HepG2 (cell line): ENCODE measurements around the gene SIRT7. TPM values are rescaled to one million over a fixed set of nuclear protein-coding genes. Genes with fewer than 3 reads are reported as not detected.

ENCODE experiments used
- ATAC-seq: fragments of 200-7000 bp; cut with Tn5 transposase; 3 replicates; pipeline ENCODE4 v1.9.1; 2020; ENCODE audit warnings: mild to moderate bottlenecking, moderate library complexity
- BruUV-seq: library from RNA; stranded (reverse); fragments of 400-500 nt; replicated peaks from 2 replicates; lab custom pipeline; 2021; lab: Mats Ljungman, UMichigan
- CTCF ChIA-PET: fragments of 300-600 bp; formaldehyde crosslinking; extraction: SDS; loops from one replicate; lab custom pipeline; 2021; ENCODE audit warnings: low total read pairs, inconsistent platforms, low intra/inter-chr PET ratio; lab: Yijun Ruan, JAX
- POLR2A ChIA-PET: fragments of 350-600 bp; sonication (Branson Sonifier 250); formaldehyde crosslinking; loops from one replicate; lab custom pipeline; 2020; ENCODE audit warnings: antibody characterized with exemption, inconsistent platforms; lab: Yijun Ruan, JAX
- DNase-seq: peaks from one replicate; pipeline ENCODE4 v3.0.0-alpha.2; 2015; ENCODE audit warnings: low spot score
- FAIRE-seq: peaks from 3 replicates; lab custom pipeline; 2011; peaks lifted over from hg19 to GRCh38; lab: Jason Lieb, UNC
- H2AFZ ChIP-seq: one replicate; pipeline ENCODE4 v1.6.1; 2011; ENCODE audit warnings: low read length, inconsistent platforms
- H3K27ac ChIP-seq: fragments of 300-600 bp; 3 replicates; pipeline ENCODE4 v1.8.0; 2011; ENCODE audit warnings: mixed run types, mild to moderate bottlenecking, mixed read lengths, low read length, inconsistent platforms; ENCODE audit not compliant: insufficient read depth; ENCODE audit errors: extremely low read length
- H3K27me3 ChIP-seq, 2 experiments: fragments of 200-600 bp in 1 of 2; 2 replicates in 1 of 2; 3 replicates in 1 of 2; pipeline versions ENCODE4 v1.6.0 to v1.8.0; 2011; ENCODE audit warnings: low read length in 2 of 2, mild to moderate bottlenecking in 2 of 2, moderate library complexity in 2 of 2, inconsistent platforms in 1 of 2; ENCODE audit not compliant: insufficient read depth in 2 of 2, control insufficient read depth in 1 of 2
- H3K36me3 ChIP-seq, 2 experiments: fragments of 200-600 bp in 1 of 2; replicated peaks in 1 of 2; 2 replicates in 1 of 2; 3 replicates in 1 of 2; pipeline versions ENCODE4 v1.5.1 to v1.8.0; 2011; ENCODE audit warnings: low read length in 2 of 2, inconsistent platforms in 1 of 2; ENCODE audit not compliant: insufficient read depth in 2 of 2, control insufficient read depth in 1 of 2
- H3K4me1 ChIP-seq: 2 replicates; pipeline ENCODE4 v1.5.1; 2012; ENCODE audit warnings: low read length, inconsistent platforms; ENCODE audit not compliant: insufficient read depth
- H3K4me2 ChIP-seq: 2 replicates; pipeline ENCODE4 v1.6.0; 2011; ENCODE audit warnings: low read depth, low read length, inconsistent platforms
- H3K4me3 ChIP-seq, 3 experiments: fragments of 200-600 bp in 1 of 3; sonication (generic), shearing (Covaris generic) in 1 of 3; replicated peaks in 1 of 3; 2 replicates each; pipeline ENCODE4 v1.5.1; 2011 to 2016; ENCODE audit warnings: low read length in 3 of 3, inconsistent platforms in 2 of 3, low read depth in 2 of 3, mild to moderate bottlenecking in 2 of 3, control low read depth in 1 of 3, mixed read lengths in 1 of 3; ENCODE audit not compliant: insufficient read depth in 1 of 3
- H3K79me2 ChIP-seq: one replicate; pipeline ENCODE4 v1.6.1; 2011; ENCODE audit warnings: low read length, inconsistent platforms; ENCODE audit not compliant: insufficient read depth
- H3K9ac ChIP-seq: 2 replicates; pipeline ENCODE4 v1.6.0; 2011; ENCODE audit warnings: mild to moderate bottlenecking, low read depth, low read length, inconsistent platforms; ENCODE audit not compliant: insufficient read depth
- H3K9me3 ChIP-seq: 2 replicates; pipeline ENCODE4 v1.5.1; 2012; ENCODE audit warnings: mild to moderate bottlenecking, low read length
- H4K20me1 ChIP-seq: 2 replicates; pipeline ENCODE4 v1.6.0; 2011; ENCODE audit warnings: inconsistent platforms, mild to moderate bottlenecking, low read length, moderate library complexity; ENCODE audit not compliant: insufficient read depth
- GABPB1 ChIP-seq: IDR thresholded peaks from 2 replicates; pipeline ENCODE4 v1.6.1; 2016; ENCODE audit warnings: mild to moderate bottlenecking, missing genetic modification reagents, moderate library complexity, missing compliant biosample characterization
- MED13 ChIP-seq: sonication (generic); formaldehyde crosslinking; IDR thresholded peaks from 2 replicates; pipeline ENCODE4 v1.5.0; 2020; ENCODE audit warnings: missing genetic modification reagents
- SAFB2 ChIP-seq: sonication (generic); formaldehyde crosslinking; IDR thresholded peaks from 2 replicates; pipeline ENCODE4 v1.5.1; 2020; ENCODE audit warnings: missing genetic modification reagents, low read depth, mild to moderate bottlenecking, borderline replicate concordance
- ZC3H4 ChIP-seq: sonication (generic); formaldehyde crosslinking; IDR thresholded peaks from 2 replicates; pipeline ENCODE4 v1.4.0; 2020; ENCODE audit warnings: missing genetic modification reagents, borderline replicate concordance
- ZNF143 ChIP-seq: sonication (generic); formaldehyde crosslinking; IDR thresholded peaks from 2 replicates; pipeline ENCODE4 v1.4.0; 2020; ENCODE audit warnings: missing genetic modification reagents
- ZNF18 ChIP-seq: sonication (generic); formaldehyde crosslinking; IDR thresholded peaks from 2 replicates; pipeline ENCODE4 v1.8.0; 2022; ENCODE audit warnings: mild to moderate bottlenecking, missing genetic modification reagents; ENCODE audit not compliant: insufficient replicate concordance
- ZNF564 ChIP-seq: sonication (generic); formaldehyde crosslinking; IDR thresholded peaks from 2 replicates; pipeline ENCODE4 v1.8.1; 2023; ENCODE audit warnings: mild to moderate bottlenecking, missing genetic modification reagents
- ZNF646 ChIP-seq: sonication (generic); formaldehyde crosslinking; IDR thresholded peaks from 2 replicates; pipeline ENCODE4 v1.9.0; 2021; ENCODE audit warnings: mild to moderate bottlenecking, missing genetic modification reagents
- ZNF747 ChIP-seq: sonication (generic); formaldehyde crosslinking; IDR thresholded peaks from 2 replicates; pipeline ENCODE4 v1.8.1; 2023; ENCODE audit warnings: missing genetic modification reagents, mild to moderate bottlenecking, borderline replicate concordance
- ZNF800 ChIP-seq: sonication (generic); formaldehyde crosslinking; IDR thresholded peaks from 2 replicates; pipeline ENCODE4 v1.4.0; 2020; ENCODE audit warnings: missing genetic modification reagents
- ZNF879 ChIP-seq: sonication (generic); formaldehyde crosslinking; IDR thresholded peaks from 2 replicates; pipeline ENCODE4 v1.8.1; 2023; ENCODE audit warnings: missing genetic modification reagents
- WGBS: methylation state at CpG from one replicate; pipeline ENCODE4 v1.1.6; 2017; ENCODE audit warnings: low lambda C conversion rate; 5-methylcytosine and 5-hydroxymethylcytosine counted together
- in situ Hi-C: cut with HindIII; loops from 2 replicates; pipeline ENCODE4 v1.10.0; 2017; ENCODE audit warnings: low pct_unique_long_range_greater_than_20kb; ENCODE audit not compliant: extremely low pct_ligation_motif_present
- intact Hi-C: fragments of 100-400 bp; cut with micrococcal nuclease; formaldehyde crosslinking; loops from one replicate; pipeline ENCODE4 v1.10.0; 2022; ENCODE audit not compliant: unreplicated experiment
- polyA plus RNA-seq, 8 experiments: library from polyadenylated mRNA; depleted of rRNA in 3 of 8; stranded (reverse) in 7 of 8; unstranded in 1 of 8; fragments of >200 nt; fragmentation: Illumina TruSeq in 4 of 8; extraction: Trizol in 4 of 8; gene quantifications; 2 replicates each; pipeline versions ENCODE4 v1.2.1 to v1.2.3, GENCODE V29; 2011 to 2016; ENCODE audit warnings: low read depth in 4 of 8, missing spikeins in 1 of 8, mixed read lengths in 1 of 8; ENCODE audit not compliant: insufficient read depth in 1 of 8
- total RNA-seq, 5 experiments: library from RNA; depleted of rRNA; stranded (reverse); fragments of >200 nt; fragmentation: Illumina TruSeq; extraction: Trizol; gene quantifications; 2 replicates each; pipeline ENCODE4 v1.2.3, GENCODE V29; 2016; ENCODE audit warnings: low read depth in 1 of 5

Gene SIRT7
- total and polyA plus RNA-seq, 2 of the 13 experiments (the other 11 are each of a cell fraction or from before 2014, with no cell fraction given), result 8.3 to 24.8 TPM

GRCh38 chr17:81960130-81960958 lies 42.4 kb upstream of the SIRT7 start:
- Histone ChIP-seq H3K9me3 (no peaks in the 10 kb centered on the region), H3K9ac (peak overlapping the region; percentile 99), H3K4me2 (peak overlapping the region; percentile 99), H3K27me3 (no peaks in the 10 kb centered on the region; a peak in 1 of 5 replicates), H2AFZ (no peak overlapping the region), H3K4me1 (peaks cover 71% of the 10 kb centered on the region), H3K27ac (peak overlapping the region; percentile 86), H4K20me1 (peaks cover 21% of the 10 kb centered on the region), H3K79me2 (peaks cover 63% of the 10 kb centered on the region), H3K36me3 (peaks cover 25 to 38% of the 10 kb centered on the region in 2 experiments), H3K4me3 (peak overlapping the region; percentile 95 to 97 (median 96))
- CTCF ChIA-PET, result interaction anchor here (1.0 to 4.7 kb wide), 9 partner anchors 9 to 60 kb away, joined by 4 to 181 read pairs (median 25); partner anchors contain the start of genes ASPSCR1, CENPX and LRRC45
- ATAC-seq (peak; percentile 1; the same call in 1 of the 3 replicates), DNase-seq (no peak), FAIRE-seq (no peak)
- intact Hi-C loops (loop anchor here (2.0 kb wide), 1 partner anchor 34 kb away; no protein-coding TSS in a partner anchor), in situ Hi-C loops (no loop called here)
- WGBS, result under 1% methylated on average over 21 of the region's 98 CpGs
- no TSS peak for BruUV-seq
- POLR2A ChIA-PET, result interaction anchor here (1.2 to 7.0 kb wide), 13 partner anchors 7 to 77 kb away, joined by 4 to 406 read pairs (median 17); partner anchors contain the start of genes ASPSCR1, CENPX, DCXR and LRRC45
- no peak for TF ChIP-seq ZNF143 (CRISPR knock-in tag)
- TF ChIP-seq SAFB2 (CRISPR knock-in tag), result 0 out of 2 replicates have a peak, but pooled peaks have one; percentile 38
- peak; percentile 4 for TF ChIP-seq ZNF564 (CRISPR knock-in tag)
- peak; percentile 34; the same call in 1 of the 2 replicates for TF ChIP-seq ZNF646 (CRISPR knock-in tag)
- TF ChIP-seq ZNF879 (CRISPR knock-in tag), result peak; percentile 50; the same call in 1 of the 2 replicates
- TF ChIP-seq ZNF800 (CRISPR knock-in tag), result peak; percentile 73
- peak; percentile 60 for TF ChIP-seq MED13 (CRISPR knock-in tag)
- 0 out of 2 replicates have a peak, but pooled peaks have one; percentile 13 for TF ChIP-seq ZNF747
- peak; percentile 40; the same call in 1 of the 2 replicates for TF ChIP-seq GABPB1 (CRISPR knock-in tag)
- peak; percentile 80 for TF ChIP-seq ZNF18 (CRISPR knock-in tag)
- 0 out of 2 replicates have a peak, but pooled peaks have one; percentile 30 for TF ChIP-seq ZC3H4 (CRISPR knock-in tag)
